ENCODE measurements around the gene F10.

GRCh38 chr13:113159701-113160100 is 37.1 kb downstream of the F10 start:
- no peak for TF ChIP-seq POLR2A (IDR thresholded peaks at IDR 0.05)
- no peak for TF ChIP-seq CTCF (IDR thresholded peaks at IDR 0.05)
